Measurements from ENCODE around the gene IL4. TPM values are rescaled to one million over a fixed set of nuclear protein-coding genes. Genes with fewer than 3 reads are reported as not detected.

Gene IL4
- total RNA-seq, 3 donors from 2014 or later (not counting 1 experiment from before 2014, with no cell fraction given): 8.1 TPM; not detected in 2

DNA sequence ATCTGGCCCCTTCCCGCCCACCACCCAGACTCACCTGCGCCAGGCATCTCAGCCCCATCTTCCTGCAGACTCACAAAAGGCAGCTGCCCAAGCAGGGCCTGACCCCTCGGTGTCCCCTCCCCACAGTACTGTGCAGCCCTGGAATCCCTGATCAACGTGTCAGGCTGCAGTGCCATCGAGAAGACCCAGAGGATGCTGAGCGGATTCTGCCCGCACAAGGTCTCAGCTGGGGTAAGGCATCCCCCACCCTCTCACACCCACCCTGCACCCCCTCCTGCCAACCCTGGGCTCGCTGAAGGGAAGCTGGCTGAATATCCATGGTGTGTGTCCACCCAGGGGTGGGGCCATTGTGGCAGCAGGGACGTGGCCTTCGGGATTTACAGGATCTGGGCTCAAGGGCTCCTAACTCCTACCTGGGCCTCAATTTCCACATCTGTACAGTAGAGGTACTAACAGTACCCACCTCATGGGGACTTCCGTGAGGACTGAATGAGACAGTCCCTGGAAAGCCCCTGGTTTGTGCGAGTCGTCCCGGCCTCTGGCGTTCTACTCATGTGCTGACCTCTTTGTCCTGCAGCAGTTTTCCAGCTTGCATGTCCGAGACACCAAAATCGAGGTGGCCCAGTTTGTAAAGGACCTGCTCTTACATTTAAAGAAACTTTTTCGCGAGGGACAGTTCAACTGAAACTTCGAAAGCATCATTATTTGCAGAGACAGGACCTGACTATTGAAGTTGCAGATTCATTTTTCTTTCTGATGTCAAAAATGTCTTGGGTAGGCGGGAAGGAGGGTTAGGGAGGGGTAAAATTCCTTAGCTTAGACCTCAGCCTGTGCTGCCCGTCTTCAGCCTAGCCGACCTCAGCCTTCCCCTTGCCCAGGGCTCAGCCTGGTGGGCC, 13.9 kb upstream of the IL4 start:
- H3K27ac Mint-ChIP-seq: no peak overlapping the region
- TF ChIP-seq CTCF (IDR thresholded peaks at IDR 0.05): no peak
- Histone ChIP-seq H3K27ac (ENCODE audit: low read length) (no peak overlapping the region), H3K27me3 (ENCODE audit: control insufficient read depth, insufficient read depth, low read length) (peaks cover 14% of the 10 kb centered on the region), H3K9me3 (ENCODE audit: control insufficient read depth, insufficient read depth, low read length) (no peaks in the 10 kb centered on the region), H3K36me3 (ENCODE audit: control insufficient read depth, insufficient read depth, low read length) (no peaks in the 10 kb centered on the region), H3K4me1 (ENCODE audit: control insufficient read depth, insufficient read depth, low read length) (peaks cover 31% of the 10 kb centered on the region), H3K4me3 (ENCODE audit: low read length) (no peak overlapping the region)
- H3K9me3 Mint-ChIP-seq: no peaks in the 10 kb centered on the region
- intact Hi-C loops (cut with micrococcal nuclease): no loop called here
- 87% methylated on average over 23 of the region's 23 CpGs for WGBS (ENCODE audit: insufficient coverage)
- no peak for ATAC-seq
- H3K4me3 Mint-ChIP-seq: no peak overlapping the region
- peaks cover 0 to 21% of the 10 kb centered on the region in 2 donors for H3K4me1 Mint-ChIP-seq
- DNase-seq: no peak
- H3K36me3 Mint-ChIP-seq: no peaks in the 10 kb centered on the region
- H3K27me3 Mint-ChIP-seq (ENCODE audit: low read depth in 2 of 2): peaks cover 14 to 24% of the 10 kb centered on the region in 2 donors

DNA sequence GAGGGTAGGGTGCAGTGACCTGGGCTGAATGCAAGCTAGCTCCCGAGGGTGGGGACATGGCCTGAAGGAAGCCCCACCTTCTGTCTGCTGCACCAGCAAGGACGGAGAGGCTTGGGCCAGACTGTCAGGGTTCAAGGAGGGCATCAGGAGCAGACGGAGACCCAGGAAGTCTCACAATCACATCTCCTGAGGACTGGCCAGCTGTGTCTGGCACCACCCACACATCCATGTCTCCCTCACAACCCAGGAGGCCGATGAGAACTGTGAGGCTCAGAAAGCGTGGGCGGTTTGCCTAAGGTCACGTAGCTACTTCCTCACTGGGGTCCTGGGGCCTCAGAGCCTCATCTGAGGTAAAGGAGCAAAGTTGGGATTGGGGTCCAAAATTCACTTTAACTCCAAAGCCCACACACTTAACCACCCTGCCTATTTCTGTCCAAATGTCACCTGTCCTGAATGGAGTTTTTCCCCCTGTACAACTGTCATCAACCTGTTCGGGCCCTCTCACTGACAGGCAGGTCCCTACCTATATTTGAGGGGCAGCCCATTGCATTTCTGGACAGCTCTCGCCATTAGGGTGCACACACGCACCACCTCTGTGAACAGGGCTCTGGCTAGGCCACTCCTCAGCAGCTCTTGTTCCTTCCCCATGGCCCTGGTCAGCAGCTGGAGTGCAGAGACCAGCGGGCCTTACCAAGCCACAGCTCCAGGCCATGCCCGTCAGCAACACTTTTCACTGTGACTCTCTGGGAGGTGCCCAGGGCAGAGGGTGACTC, 12.4 kb upstream of the IL4 start:
- no peaks in the 10 kb centered on the region for H3K36me3 ChIP-seq (ENCODE audit: control insufficient read depth, insufficient read depth, low read length)
- 84% methylated on average over 12 of the region's 12 CpGs for WGBS (ENCODE audit: insufficient coverage)
- no peak overlapping the region for H3K4me3 ChIP-seq (ENCODE audit: low read length)
- peaks cover 9% of the 10 kb centered on the region for H3K27me3 ChIP-seq (ENCODE audit: control insufficient read depth, insufficient read depth, low read length)
- H3K4me1 Mint-ChIP-seq: peaks cover 0 to 20% of the 10 kb centered on the region in 2 donors
- no peaks in the 10 kb centered on the region for H3K36me3 Mint-ChIP-seq
- no peak for TF ChIP-seq CTCF (IDR thresholded peaks at IDR 0.05)
- H3K4me1 ChIP-seq (ENCODE audit: control insufficient read depth, insufficient read depth, low read length): peaks cover 31% of the 10 kb centered on the region
- no peak overlapping the region for H3K27ac ChIP-seq (ENCODE audit: low read length)
- no peak overlapping the region for H3K27ac Mint-ChIP-seq
- ATAC-seq (no peak), DNase-seq (no peak)
- no peaks in the 10 kb centered on the region for H3K9me3 Mint-ChIP-seq
- H3K27me3 Mint-ChIP-seq (ENCODE audit: low read depth in 2 of 2): peaks cover 14 to 22% of the 10 kb centered on the region in 2 donors
- intact Hi-C loops (cut with micrococcal nuclease): no loop called here
- no peak overlapping the region for H3K4me3 Mint-ChIP-seq
- H3K9me3 ChIP-seq (ENCODE audit: control insufficient read depth, insufficient read depth, low read length): no peaks in the 10 kb centered on the region

GRCh38 chr5:132662004-132662401, 11.8 kb upstream of the IL4 start:
- Histone ChIP-seq H3K27me3 (ENCODE audit: control insufficient read depth, insufficient read depth, low read length) (peaks cover 3% of the 10 kb centered on the region), H3K4me1 (ENCODE audit: control insufficient read depth, insufficient read depth, low read length) (peaks cover 25% of the 10 kb centered on the region), H3K9me3 (ENCODE audit: control insufficient read depth, insufficient read depth, low read length) (no peaks in the 10 kb centered on the region), H3K27ac (ENCODE audit: low read length) (no peak overlapping the region), H3K36me3 (ENCODE audit: control insufficient read depth, insufficient read depth, low read length) (no peaks in the 10 kb centered on the region), H3K4me3 (ENCODE audit: low read length) (no peak overlapping the region)
- DNase-seq: no peak
- Mint-ChIP-seq H3K4me1 (peaks cover 0 to 14% of the 10 kb centered on the region in 2 donors), H3K9me3 (no peaks in the 10 kb centered on the region), H3K36me3 (no peaks in the 10 kb centered on the region), H3K27me3 (ENCODE audit: low read depth in 2 of 2) (peaks cover 9 to 16% of the 10 kb centered on the region in 2 donors), H3K27ac (no peak overlapping the region), H3K4me3 (no peak overlapping the region)
- no peak for TF ChIP-seq CTCF (IDR thresholded peaks at IDR 0.05)
- intact Hi-C loops (cut with micrococcal nuclease): no loop called here
- ATAC-seq: no peak
- WGBS (ENCODE audit: insufficient coverage): 86% methylated on average over 9 of the region's 9 CpGs
